Heart left ventricle (tissue), 13 donors: Measurements from ENCODE around the gene SORL1.

Source experiments
- CTCF ChIP-seq, 12 donors: fragments of 200-600 bp; sonication (generic) in 4 of 12; IDR thresholded peaks; one replicate each; pipeline versions ENCODE4 v1.5.0 to v1.8.0; 2018 to 2022; ENCODE audit warnings: antibody characterized with exemption in 12 of 12, mild to moderate bottlenecking in 5 of 12
- POLR2A ChIP-seq, 2 donors: fragments of 450-650 bp; IDR thresholded peaks; one replicate each; pipeline ENCODE4 v1.6.1; 2017; ENCODE audit warnings: antibody characterized with exemption in 2 of 2, mild to moderate bottlenecking in 2 of 2, moderate library complexity in 2 of 2
- donor health status: ischemic (EF 13 %, LVEDD 7.1; RV severe dilation, severe dysfunction).
- donor health status: DM: no; HTN: yes; CAD: no.
- donor health status: DM: no; HTN: no; CAD: no.
- donor health status: ischemic (EF 25% LVEDD 6.9; RV normal size, moderate dysfunction).
- donor health status: ischemic (EF 25% LVEDD 5.7; RV mildly dilated, moderate dysfunction).
- donor health status: ischemic (EF 35%, LVEDD 5.7; RV mildly dilated, moderate dysfunction).
- donor health status: nonischemic (EF 11% LVEDD 7.7; RV severe dilation, severe dysfunction).
- donor health status: DM: yes; HTN: yes; CAD: no.
- donor health status: PGD.
- donor health status: ischemic (EF 29% LVEDD 5.4; RV normal size, mild dysfunction).
- donor health status: nonischemic (EF 23%, LVEDD 6.1; RV moderate dilation, normal function).

GRCh38 chr11:121563900-121564822, 112.0 kb downstream of the SORL1 start:
- TF ChIP-seq POLR2A (IDR thresholded peaks at IDR 0.05) (no peak), CTCF (IDR thresholded peaks at IDR 0.05) (no peak)
